GM21717 (cell line): ENCODE data around the gene CDH24.

Experiments used
- ATAC-seq: cut with Tn5 transposase; IDR thresholded peaks from one replicate; pipeline ENCODE4 v1.9.1; 2021; ENCODE audit warnings: mild to moderate bottlenecking, moderate library complexity; ENCODE audit not compliant: unreplicated experiment

The CDH24 gene

GRCh38 chr14:23056956-23057756 lies at the start of gene CDH24:
TSS of gene CDH24 (minus strand) at chr14:23057520. CDS start at chr14:23055733, 1,787 bp downstream.
- no peak for ATAC-seq

GRCh38 chr14:23106747-23107045 lies 49.4 kb upstream of the CDH24 start:
- ATAC-seq = no peak

- ATAC-seq = no peak
These were observed 48.1 kb upstream of the CDH24 start for GRCh38 chr14:23105348-23105824.

GRCh38 chr14:23104591-23105347 lies 47.4 kb upstream of the CDH24 start, which contains the start of gene CIROP:
TSS of gene CIROP (minus strand) at chr14:23104989. CDS start at chr14:23104920, 69 bp downstream.
- no peak for ATAC-seq

- no peak for ATAC-seq
These were observed 46.8 kb upstream of the CDH24 start for GRCh38 chr14:23104070-23104590.

- ATAC-seq = no peak
These were observed 46.3 kb upstream of the CDH24 start for GRCh38 chr14:23103581-23103980.

- ATAC-seq = no peak
These were observed 45.5 kb upstream of the CDH24 start for GRCh38 chr14:23102801-23103200.

- no peak for ATAC-seq
These were observed 44.8 kb upstream of the CDH24 start for GRCh38 chr14:23101986-23102625.

GRCh38 chr14:23101213-23101970 lies 44.1 kb upstream of the CDH24 start:
- no peak for ATAC-seq

GRCh38 chr14:23099212-23099861 lies 42.0 kb upstream of the CDH24 start:
- ATAC-seq = no peak

GRCh38 chr14:23097786-23098185 lies 40.5 kb upstream of the CDH24 start:
- ATAC-seq = no peak

- peak; percentile 86 for ATAC-seq
These were observed 38.1 kb upstream of the CDH24 start, which contains the start of gene C14orf119 for GRCh38 chr14:23095196-23096108. TSS of gene C14orf119 (plus strand) at chr14:23095505. CDS start at chr14:23097659, 2,154 bp downstream.

GRCh38 chr14:23094666-23095195 lies 37.4 kb upstream of the CDH24 start, which contains the start of gene ACIN1:
TSS of gene ACIN1 (minus strand) at chr14:23095136. CDS start at chr14:23095112, 24 bp downstream.
- peak; percentile 41 for ATAC-seq

- ATAC-seq = no peak
These were observed 36.8 kb upstream of the CDH24 start for GRCh38 chr14:23093991-23094665.

GRCh38 chr14:23093526-23093925 lies 36.2 kb upstream of the CDH24 start:
- no peak for ATAC-seq

GRCh38 chr14:23093104-23093503 lies 35.8 kb upstream of the CDH24 start:
- ATAC-seq = no peak

GRCh38 chr14:23091294-23092225 lies 34.2 kb upstream of the CDH24 start:
- ATAC-seq = no peak
